HG03571 (cell line): ENCODE measurements around the gene COMMD1.
"Not testable (repeated sequence)": the region's sequence is repeated elsewhere in the genome, so short reads cannot be mapped to it uniquely, and the experiment has no call there.

Experiments used
- ATAC-seq: cut with Tn5 transposase; IDR thresholded peaks from one replicate; pipeline ENCODE4 v1.9.1; 2021; ENCODE audit not compliant: unreplicated experiment

Gene COMMD1

GRCh38 chr2:62133320-62133823 is 227.9 kb downstream of the COMMD1 start:
- no peak for ATAC-seq

GRCh38 chr2:62136956-62137830 is 231.7 kb downstream of the COMMD1 start:
- no peak for ATAC-seq

GRCh38 chr2:62140426-62141141 is 235.1 kb downstream of the COMMD1 start:
- ATAC-seq: peak; percentile 50

DNA sequence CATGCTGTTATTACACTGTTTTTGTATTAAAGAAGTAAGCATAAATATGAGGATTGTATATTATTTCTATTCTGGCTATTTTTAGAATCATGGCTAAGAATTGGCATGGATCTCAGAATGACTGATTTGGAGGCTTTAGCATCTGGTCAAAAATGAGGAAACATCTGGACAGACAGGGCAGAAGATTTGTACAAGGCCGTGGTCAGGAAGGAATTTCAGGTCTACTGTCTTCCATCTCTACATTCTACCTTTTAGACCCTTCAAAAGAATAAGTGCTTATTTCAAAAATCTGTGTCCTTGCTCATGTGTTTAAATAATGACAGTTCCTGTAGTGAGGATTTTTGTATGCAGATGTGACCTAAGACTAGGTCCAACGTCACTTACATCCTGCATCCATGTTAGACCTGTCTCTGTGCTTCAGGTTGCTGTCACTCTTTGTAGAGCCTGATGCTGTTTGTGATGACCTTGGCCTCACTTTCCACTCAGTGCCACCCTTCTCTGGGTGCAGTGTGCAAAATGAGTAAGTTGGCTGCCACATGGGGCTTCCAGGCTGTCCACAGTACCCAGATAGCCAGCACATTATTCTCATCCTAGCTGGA is 235.8 kb downstream of the COMMD1 start:
- no peak for ATAC-seq

GRCh38 chr2:62142054-62142453 is 236.6 kb downstream of the COMMD1 start:
- peak; percentile 36 for ATAC-seq

DNA sequence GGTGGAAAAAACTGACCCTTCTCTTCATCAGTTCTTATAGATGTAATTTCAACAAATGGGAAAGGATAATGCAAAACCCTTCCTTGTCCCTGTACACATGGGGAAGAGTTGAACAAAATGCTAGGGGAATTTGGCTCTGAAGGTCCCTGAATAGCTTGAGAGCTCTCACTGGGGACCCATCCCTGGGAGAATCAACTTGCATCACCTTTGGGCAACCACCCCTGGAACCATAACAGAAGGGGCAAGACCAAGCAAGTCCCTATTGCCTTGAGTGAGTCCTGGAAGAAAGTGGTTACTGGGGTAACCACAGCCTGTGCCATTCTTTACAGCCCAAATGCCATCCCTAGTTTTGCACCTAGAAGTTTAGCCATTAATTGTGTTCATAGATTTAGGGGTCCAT is 238.2 kb downstream of the COMMD1 start:
- no peak for ATAC-seq

DNA sequence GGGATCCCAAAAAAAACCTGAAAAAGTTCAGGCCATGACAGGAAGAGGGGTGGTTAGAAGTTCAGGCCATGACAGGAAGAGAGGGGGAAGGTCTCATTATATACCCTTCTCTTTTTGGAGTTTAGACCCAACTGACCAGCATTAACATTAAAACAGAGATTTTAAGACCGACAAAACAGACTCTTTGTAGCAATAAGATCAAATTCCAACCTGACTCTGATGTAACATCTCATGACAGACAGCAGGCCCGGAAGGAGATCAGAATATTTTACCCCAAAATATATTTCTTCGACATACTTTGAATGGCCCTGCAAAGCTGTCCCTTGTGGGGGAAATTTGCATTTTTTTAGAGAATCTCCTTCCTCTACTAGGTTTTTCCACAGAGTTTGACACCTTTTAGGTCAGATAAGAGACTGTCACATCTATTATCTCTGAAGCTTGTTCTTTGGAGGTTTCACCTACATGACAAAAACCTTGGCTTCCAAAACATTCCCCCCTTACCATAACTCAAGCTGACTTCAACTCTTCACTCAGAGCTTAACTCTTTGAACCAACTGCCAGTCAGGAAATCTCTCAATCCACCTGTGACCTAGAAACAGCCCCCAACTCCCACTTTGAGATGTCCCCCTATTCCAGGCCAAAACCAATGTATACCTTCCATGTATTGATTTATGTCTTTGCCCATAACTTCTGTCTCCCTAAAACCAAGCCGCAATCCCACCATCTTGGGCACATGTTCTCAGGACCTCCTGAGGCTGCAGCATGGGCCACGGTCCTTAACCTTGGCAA is 239.4 kb downstream of the COMMD1 start:
- no peak for ATAC-seq

- no peak for ATAC-seq
Measured at GRCh38 chr2:62145478-62146100, 240.1 kb downstream of the COMMD1 start.

DNA sequence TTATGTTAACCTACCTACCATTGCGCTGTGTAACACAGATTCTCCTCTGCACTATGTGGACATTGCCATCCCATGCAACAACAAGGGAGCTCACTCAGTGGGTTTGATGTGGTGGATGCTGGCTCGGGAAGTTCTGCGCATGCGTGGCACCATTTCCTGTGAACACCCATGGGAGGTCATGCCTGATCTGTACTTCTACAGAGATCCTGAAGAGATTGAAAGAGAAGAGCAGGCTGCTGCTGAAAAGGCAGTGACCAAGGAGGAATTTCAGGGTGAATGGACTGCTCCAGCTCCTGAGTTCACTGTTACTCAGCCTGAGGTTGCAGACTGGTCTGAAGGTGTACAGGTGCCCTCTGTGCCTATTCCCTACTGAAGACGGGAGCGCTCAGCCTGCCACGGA is 241.3 kb downstream of the COMMD1 start:
- not testable (repeated sequence) for ATAC-seq

- no peak for ATAC-seq
Measured at GRCh38 chr2:62147610-62148301, 242.3 kb downstream of the COMMD1 start.

- no peak for ATAC-seq
Measured at GRCh38 chr2:62149708-62150107, 244.2 kb downstream of the COMMD1 start.

DNA sequence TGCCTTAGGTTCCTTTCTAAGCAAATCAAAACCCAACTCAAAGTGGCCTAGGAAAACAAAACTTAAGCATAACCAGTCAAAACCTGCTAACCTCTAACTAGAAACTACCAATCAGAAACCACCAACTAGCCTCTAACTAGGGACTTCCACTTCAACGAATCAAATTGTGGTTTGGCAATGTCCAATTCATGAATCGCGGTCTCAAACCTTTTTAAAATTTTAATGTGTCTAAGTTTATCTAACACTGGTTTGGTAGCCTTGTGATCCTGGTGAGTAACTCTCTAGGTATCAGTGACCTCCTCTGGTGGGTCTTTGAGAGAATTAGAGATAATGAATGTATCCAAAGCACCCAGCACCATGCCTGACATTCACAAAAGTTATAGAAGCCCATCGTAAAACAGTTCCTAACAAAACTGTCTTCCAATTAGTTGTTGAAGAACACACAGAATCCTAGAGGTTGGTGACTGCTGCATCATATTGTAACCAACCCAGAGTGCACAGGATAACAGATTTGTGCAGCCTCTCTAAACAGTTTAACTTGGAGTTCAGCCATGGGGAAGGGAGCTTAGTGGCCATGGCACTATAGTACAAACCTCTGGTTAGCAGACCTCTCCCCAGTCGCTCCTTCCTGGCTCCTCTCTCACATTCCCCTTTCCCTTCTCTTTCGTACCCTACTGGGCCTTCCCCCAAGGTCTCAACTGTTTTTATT is 245.3 kb downstream of the COMMD1 start:
- no peak for ATAC-seq

DNA sequence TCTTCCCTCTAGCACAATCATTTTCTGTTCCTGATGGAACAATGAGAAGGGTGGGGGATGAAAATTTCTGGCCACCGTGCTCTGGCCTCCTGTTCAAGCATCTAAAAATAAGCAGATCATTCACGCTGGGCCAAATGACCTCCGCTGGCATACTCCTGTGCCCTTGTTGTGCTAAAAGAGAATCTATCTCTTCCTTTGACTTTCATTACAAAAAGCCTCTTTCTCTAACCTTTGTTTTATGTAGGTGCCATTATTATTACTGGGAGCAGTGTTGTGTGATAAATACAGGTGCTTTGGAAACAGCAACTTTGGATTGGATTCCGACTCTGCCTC is 245.8 kb downstream of the COMMD1 start:
- no peak for ATAC-seq

- ATAC-seq: no peak
Measured at GRCh38 chr2:62152000-62152399, 246.5 kb downstream of the COMMD1 start.

DNA sequence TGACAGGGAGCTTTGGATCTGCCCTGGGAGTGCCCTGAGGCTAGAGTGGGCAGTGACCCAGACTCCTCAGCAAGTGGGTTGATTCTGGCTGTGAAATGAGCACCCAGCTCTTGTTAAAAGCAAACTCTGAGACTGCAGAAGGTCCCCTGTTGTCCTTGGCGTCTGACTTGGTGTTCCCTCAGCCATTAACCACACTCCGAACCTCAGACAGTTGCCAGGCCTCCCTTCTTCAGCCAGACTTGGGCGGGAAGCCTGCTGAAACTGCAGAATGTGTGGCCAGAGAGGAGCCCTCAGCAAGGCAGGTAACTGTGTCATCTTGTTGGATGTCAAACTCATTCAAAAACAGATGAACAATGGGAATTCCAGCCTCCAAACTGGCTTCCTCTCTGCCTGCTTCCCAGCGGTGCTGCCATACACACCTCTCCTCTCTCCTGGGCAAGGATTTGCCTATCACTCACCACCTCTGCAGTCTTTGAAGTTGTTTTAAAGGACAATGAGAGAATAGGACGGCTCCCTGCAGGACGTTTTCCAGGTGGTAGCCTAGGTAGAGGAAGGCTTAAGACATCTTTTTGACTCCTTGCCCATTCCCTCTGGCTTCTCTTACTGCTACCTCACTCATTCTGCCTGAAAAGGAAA is 251.5 kb downstream of the COMMD1 start:
- no peak for ATAC-seq

- ATAC-seq: no peak
Measured at GRCh38 chr2:62158444-62159121, 253.1 kb downstream of the COMMD1 start.

- not testable (repeated sequence) for ATAC-seq
Measured at GRCh38 chr2:62160691-62161090, 255.2 kb downstream of the COMMD1 start.

GRCh38 chr2:62163106-62163831 is 257.8 kb downstream of the COMMD1 start:
- no peak for ATAC-seq
